GM12872 (cell line): ENCODE results near the gene RTCA.

ENCODE experiments used
- CTCF ChIP-seq: IDR thresholded peaks from 3 replicates; pipeline ENCODE4 v1.5.1; 2011; ENCODE audit warnings: low read depth, mild to moderate bottlenecking, low read length, moderate library complexity; ENCODE audit not compliant: insufficient read depth

The RTCA gene

GRCh38 chr1:100302739-100303138 lies 36.7 kb downstream of the RTCA start:
- TF ChIP-seq CTCF: no peak

- TF ChIP-seq CTCF: no peak
Measured at GRCh38 chr1:100304227-100304626, 38.2 kb downstream of the RTCA start.

- no peak for TF ChIP-seq CTCF
Measured at GRCh38 chr1:100304921-100305320, 38.9 kb downstream of the RTCA start.

- no peak for TF ChIP-seq CTCF
Measured at GRCh38 chr1:100305954-100306353, 39.9 kb downstream of the RTCA start.

GRCh38 chr1:100306735-100307313 lies 40.8 kb downstream of the RTCA start:
- TF ChIP-seq CTCF: no peak

GRCh38 chr1:100308777-100309176 lies 42.8 kb downstream of the RTCA start:
- TF ChIP-seq CTCF: no peak

GRCh38 chr1:100309863-100310262 lies 43.8 kb downstream of the RTCA start:
- no peak for TF ChIP-seq CTCF

- no peak for TF ChIP-seq CTCF
Measured at GRCh38 chr1:100313382-100313781, 47.4 kb downstream of the RTCA start.
